CD4-positive, alpha-beta T cell treated with Interleukin-6 for 4 hours (primary cell): Measurements from ENCODE around the gene HOXB2.

Experiments
- DNase-seq: peaks from one replicate; pipeline ENCODE4 v3.0.0-alpha.2; 2020; ENCODE audit warnings: mixed read lengths

HOXB2 gene

DNA sequence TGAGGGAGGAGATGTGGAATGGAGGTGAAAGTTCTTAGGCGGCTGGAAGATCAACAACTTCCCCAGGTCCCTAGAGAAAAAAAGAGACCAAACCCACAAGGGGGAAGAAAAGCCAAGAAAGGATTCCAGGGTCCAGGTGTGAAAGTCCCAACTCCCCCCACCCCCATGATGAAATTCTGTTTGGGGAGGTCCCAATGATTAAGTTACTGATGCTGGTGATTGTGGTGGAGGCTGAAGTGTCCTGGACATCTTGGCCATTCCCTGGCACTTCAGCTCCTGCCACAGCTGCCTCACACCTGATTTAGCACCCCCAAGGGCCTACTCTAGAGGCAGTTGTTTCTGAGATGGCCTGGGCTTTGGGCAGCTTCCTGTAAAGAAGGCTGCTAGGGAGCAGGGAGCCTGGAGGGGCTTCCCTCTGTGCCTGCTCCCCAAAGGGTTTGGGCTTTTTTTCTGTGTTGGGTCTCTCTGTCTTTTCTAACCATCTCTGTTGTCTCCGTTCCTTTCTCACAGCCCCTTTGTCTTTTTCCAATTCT is 20.2 kb upstream of the HOXB2 start:
- no peak for DNase-seq

DNA sequence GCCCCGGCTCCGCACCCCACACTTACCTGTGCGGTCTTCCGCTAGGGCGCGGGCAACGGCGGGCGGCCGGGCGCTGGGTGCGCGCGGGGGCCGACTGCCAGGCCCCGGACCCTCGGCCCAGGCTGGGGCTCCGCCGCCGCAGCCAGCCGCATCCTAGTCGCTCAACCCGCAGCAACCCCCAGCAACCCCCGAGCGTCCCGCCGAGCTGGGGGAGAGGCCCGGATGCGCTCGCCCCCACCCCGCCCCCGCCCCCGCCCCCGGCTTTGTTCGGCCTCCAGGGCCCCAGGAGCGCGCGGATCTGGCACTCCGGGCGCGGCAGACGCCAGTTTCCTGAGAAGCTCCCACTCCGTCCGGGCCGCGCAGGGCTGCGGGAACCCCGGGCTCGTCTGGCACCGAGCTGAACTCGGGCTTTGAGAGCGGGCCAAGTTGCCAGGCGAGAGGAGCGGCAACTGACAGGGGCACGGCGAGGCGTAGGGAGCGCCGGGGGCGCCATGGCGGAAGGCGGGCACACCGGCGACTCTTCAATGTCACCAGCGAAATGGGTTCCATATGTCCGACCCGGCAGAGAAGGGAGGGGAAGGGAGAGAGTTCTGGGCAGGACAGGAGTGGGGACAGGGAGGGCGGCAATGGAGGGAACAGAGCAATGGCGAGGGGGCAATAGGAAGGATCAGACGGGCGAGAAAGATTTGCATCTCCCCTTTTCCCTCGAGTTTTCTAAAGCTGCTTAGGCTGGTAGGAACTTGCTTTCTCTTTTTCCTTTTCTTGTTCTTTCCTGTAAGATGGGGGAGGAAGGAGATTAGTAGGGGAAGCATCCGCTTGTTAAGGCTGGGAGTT is 19.5 kb upstream of the HOXB2 start:
- DNase-seq: no peak

DNA sequence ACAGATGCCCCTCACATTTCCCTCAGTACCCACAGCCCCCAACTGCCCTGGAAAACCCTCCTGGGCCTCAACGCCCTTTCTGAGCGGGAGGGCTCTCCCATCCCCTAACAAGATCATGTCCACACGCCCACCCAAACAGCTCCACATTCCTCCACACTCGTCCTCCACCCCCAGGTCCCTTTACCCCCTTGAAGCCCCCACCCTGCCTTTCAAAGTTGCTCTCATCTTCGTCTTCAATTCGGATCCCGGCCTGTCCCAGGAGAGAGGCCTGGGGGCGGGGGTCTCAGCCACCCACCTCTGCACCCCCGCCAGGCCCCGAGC is 18.9 kb upstream of the HOXB2 start:
- DNase-seq: no peak

- DNase-seq: no peak
Observed at GRCh38 chr17:48563385-48563838, 18.5 kb upstream of the HOXB2 start.

GRCh38 chr17:48562934-48563333 is 18.0 kb upstream of the HOXB2 start:
- DNase-seq: no peak

- DNase-seq: no peak
Observed at GRCh38 chr17:48561884-48562810, 17.2 kb upstream of the HOXB2 start.

DNA sequence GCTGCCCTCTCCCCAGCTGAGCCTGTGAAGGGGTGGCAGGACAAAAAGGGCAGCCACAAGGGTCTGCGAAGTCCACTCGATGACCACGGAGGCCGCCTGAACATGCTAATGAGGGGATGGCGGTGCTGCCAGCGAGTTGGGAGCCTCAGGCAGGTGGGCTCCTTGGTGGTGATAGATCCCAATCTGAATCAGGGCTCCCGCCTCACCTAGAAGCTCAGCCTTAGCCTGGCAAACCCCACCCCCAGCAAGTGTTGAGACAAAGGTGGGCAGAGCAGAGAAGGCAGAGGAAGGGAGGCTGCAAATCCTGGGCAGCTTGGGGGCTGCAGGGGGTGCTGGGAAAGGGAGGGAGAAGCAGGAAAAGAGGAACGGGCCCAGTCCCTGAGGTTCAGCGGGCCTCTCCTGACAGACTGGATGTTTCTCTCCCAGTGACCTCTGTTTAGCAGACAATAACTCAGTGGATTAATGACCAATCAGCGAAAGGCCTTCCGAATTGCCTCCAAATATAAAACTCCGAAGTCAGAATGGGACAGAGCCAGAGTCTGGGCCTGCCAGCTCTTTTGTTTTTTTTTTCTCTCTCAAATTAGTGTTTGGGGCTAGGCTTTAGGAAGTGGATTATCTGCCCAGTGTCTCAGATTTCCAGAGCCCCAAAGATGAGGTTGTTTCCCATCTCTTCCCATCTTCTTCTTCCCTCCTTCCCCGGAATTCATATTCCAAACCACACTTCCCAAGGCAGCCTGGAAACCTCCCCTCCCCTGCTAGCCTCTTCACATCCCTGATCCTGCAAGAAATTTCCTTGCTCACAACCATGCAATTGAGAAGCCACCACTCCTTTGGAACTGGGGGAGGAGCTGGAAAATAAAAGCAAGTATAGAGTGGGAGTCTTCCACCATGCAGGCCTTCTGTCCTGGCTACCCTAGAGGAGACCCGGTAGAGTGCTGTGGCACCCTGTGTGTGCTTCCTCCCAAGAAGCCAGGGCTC is 15.2 kb upstream of the HOXB2 start:
- DNase-seq: no peak

- DNase-seq: no peak
Observed at GRCh38 chr17:48559122-48559839, 14.4 kb upstream of the HOXB2 start.

DNA sequence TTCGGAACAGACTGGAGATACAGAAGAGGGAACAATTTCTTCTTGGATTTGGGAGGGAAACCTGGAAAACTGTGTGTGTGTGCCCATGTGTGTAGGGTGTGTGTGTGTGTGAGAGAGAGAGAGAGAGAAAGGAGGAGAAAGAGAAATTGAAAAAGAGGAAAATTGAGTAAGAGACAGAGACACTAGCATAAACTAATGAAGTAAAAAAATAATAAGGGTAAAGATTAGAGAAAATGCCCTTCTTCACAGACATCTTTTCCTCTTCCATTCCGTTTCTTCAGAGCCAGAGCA is 13.9 kb upstream of the HOXB2 start:
- no peak for DNase-seq

DNA sequence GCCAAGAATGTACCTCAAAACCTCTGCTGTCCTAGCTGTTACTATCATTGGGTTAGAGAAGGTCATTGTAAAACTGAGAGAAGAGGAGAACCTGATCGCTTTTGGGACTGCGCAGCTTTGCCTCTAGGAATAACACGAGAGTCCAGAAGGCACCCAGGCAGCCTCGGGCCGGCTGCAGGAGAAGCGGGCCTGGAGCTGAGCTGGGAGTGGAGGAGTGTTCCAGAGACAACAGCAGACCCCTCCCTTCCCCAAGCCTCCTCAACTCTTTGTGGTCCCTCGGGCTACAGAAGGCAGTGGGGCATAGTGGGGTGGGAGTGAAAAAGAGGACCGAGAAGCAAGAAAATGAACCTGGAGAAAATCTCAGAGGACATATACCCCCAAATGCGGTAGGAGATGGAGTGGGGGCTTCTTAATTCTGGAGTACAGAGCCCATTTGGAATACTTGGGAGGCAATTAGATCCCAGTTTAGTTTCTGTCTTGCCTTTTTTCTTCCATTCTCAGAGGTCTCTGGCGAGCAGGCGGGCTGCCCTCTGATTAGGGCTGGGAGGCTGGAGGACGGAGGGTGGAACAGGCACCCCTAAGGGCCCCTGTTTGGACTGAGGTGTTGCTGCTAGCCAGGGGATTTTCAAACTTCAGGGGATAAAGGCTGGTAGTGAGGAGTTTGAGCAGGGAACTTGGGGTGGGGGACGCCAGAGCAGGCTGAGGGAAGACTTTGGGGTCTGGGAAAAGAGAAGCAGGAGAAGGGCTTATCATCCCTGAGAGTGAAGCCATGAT is 13.3 kb upstream of the HOXB2 start:
- DNase-seq: no peak

GRCh38 chr17:48556576-48557401 is 11.9 kb upstream of the HOXB2 start:
- no peak for DNase-seq

DNA sequence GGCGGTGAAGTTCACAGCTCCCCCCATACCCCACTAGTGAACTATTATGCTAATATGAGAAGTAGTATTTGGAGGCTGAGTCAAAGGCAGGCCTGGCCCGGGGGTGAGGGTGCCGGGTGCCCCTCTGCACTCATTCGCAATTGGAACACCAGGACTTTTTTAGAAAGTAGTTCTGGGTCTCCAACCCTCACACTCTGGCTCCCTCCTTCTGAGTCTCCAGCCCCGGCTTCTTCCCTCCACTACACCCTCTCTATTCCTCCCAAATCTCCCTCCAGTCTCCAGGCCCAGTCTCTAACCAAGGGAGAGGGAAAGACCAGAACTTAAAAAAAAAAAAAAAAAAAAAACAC is 11.3 kb upstream of the HOXB2 start:
- DNase-seq: no peak

GRCh38 chr17:48555258-48556228 is 10.6 kb upstream of the HOXB2 start:
- peak; percentile 29 for DNase-seq

DNA sequence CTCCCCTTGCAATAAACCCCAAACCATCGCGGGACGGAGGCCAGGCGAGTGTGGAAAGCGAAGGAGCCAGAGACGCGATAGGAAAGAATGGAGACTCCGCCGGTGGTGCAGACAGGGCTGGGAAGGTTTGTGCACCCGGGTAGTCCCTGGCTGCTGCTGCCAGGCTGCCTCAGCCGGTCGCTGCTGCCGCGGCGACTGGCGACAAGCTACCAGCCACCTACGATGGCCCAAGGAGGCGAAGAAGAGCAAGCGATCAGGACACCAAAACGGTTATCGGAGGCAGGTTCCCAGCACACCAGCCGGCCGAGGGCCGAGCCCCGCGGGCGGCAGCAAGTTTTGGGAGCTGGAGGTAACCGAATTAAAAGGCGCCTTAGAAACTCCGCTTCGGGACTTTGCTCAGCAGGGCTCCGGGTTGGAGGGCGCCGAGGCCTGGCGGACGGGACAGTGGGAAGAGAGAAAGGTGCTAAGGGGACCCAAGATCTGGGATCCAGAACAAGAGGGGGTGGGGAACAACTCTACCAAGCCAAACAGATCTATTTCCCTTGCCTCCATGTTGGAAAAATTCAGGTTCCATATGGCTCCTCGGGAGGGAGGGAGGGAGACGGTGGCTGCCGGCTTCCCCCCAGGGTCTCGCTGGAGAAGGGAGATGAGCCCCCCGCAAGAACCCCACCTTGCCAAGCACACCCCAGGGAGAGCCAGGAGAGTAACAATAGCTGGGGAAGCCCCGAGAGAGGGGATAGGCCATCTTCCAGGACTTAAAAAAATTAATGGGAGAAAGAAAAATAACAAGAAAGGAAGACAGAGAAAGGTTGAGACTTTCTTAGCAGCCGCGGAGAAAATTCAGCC is 9.7 kb upstream of the HOXB2 start:
- DNase-seq: no peak

- DNase-seq: no peak
Observed at GRCh38 chr17:48553826-48554225, 8.9 kb upstream of the HOXB2 start.

DNA sequence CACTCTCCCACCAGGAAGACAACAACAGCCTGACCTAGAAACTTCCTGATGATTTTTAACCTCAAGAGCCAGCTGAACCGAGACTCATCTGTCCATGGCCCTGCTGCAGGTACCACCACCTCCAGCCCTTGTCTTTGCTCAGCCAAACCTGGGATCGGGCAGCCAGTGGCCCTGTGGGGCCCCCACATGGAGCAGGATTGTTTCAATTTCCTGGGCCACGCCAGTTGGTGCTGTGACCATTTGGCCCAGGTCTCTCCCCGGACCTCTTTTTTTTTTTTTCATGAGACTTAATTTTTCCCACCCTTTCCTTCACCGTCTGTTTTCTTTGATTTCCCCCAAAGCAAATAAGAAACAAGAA is 8.3 kb upstream of the HOXB2 start:
- DNase-seq: no peak

DNA sequence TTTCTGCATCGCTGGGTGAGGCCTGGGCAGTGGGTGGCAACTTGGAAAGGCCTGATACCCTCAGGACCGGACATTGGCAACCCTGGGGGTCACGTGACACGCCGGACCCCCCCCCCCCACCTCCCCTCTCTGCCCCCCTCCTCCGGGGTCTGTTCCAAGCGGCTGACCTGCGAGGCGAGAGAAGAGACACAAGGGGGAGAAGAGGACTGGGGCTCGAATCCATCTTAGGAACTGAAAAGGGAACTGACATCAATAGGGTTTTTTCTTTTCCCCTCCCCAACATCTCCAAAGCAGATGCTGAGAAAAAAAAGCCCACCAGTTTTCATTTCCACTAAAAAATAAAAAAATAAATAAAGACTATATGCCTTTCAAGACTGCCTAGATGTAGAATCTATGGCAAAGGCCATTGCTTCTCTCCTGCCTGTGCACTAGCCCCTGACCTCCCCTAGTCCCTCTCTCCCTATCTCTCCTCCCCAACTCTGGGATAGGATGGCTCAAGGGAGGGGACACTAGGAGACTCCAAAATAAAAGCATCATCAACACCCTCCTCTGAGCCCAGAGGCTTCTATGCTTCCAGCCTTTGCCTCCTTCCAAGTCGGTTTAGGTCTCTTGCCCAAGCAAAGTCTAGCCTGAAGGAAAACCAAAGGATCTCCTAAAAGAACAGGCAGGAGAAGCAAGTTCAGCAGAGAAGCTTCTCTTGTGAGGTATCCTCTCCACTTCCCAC is 7.7 kb upstream of the HOXB2 start:
- DNase-seq: no peak
